SKM-1 (cell line): ENCODE results near the gene SDSL.

Experiments
- DNase-seq: peaks from one replicate; lab custom pipeline; 2025; ENCODE audit not compliant: unreplicated experiment; lab: John Stamatoyannopoulos, UW

SDSL gene

GRCh38 chr12:113422030-113422885 is at the start of gene SDSL:
TSS of gene SDSL (plus strand) at chr12:113422380. CDS start at chr12:113427983, 5,603 bp downstream.
- DNase-seq = peak; percentile 58

GRCh38 chr12:113373440-113373839 is 48.7 kb upstream of the SDSL start:
- no peak for DNase-seq

GRCh38 chr12:113373969-113374368 is 48.2 kb upstream of the SDSL start:
- DNase-seq = no peak

GRCh38 chr12:113374823-113375428 is 47.3 kb upstream of the SDSL start:
- DNase-seq = no peak

GRCh38 chr12:113378291-113378690 is 43.9 kb upstream of the SDSL start:
- DNase-seq = no peak

- DNase-seq = no peak
Observed at GRCh38 chr12:113381220-113381619, 41.0 kb upstream of the SDSL start.

- no peak for DNase-seq
Observed at GRCh38 chr12:113382206-113382605, 40.0 kb upstream of the SDSL start.

GRCh38 chr12:113384778-113385177 is 37.4 kb upstream of the SDSL start:
- no peak for DNase-seq

- no peak for DNase-seq
Observed at GRCh38 chr12:113385282-113385882, 36.8 kb upstream of the SDSL start.

- no peak for DNase-seq
Observed at GRCh38 chr12:113386866-113387566, 35.2 kb upstream of the SDSL start.

- no peak for DNase-seq
Observed at GRCh38 chr12:113387631-113388030, 34.5 kb upstream of the SDSL start.

GRCh38 chr12:113388351-113388750 is 33.8 kb upstream of the SDSL start:
- no peak for DNase-seq

GRCh38 chr12:113390064-113391043 is 31.8 kb upstream of the SDSL start:
- DNase-seq = no peak

GRCh38 chr12:113391145-113391544 is 31.0 kb upstream of the SDSL start:
- DNase-seq = no peak

GRCh38 chr12:113391650-113392337 is 30.4 kb upstream of the SDSL start:
- no peak for DNase-seq

- no peak for DNase-seq
Observed at GRCh38 chr12:113392520-113392919, 29.7 kb upstream of the SDSL start.

GRCh38 chr12:113392988-113393579 is 29.1 kb upstream of the SDSL start:
- DNase-seq = no peak

- no peak for DNase-seq
Observed at GRCh38 chr12:113393749-113394148, 28.4 kb upstream of the SDSL start.

GRCh38 chr12:113395119-113395518 is 27.1 kb upstream of the SDSL start:
- DNase-seq = no peak
